GM23338 (cell line): ENCODE data around the gene SLC35F1. TPM values are rescaled to one million over a fixed set of nuclear protein-coding genes. Genes with fewer than 3 reads are reported as not detected.

Experiments used
- ATAC-seq: fragments of 200-7000 bp; cut with Tn5 transposase; 3 replicates; pipeline ENCODE4 v1.9.1; 2020
- DNase-seq: peaks from one replicate; pipeline ENCODE4 v3.0.0-alpha.2; 2015; ENCODE audit warnings: low spot score
- H2AFZ ChIP-seq: fragments of 200-600 bp; sonication (generic); 2 replicates; pipeline ENCODE4 v1.8.0; 2016; ENCODE audit warnings: antibody characterized with exemption, mild to moderate bottlenecking, moderate library complexity
- H3F3A ChIP-seq: fragments of 200-600 bp; sonication (generic); replicated peaks from 2 replicates; pipeline ENCODE4 v1.8.0; 2017; ENCODE audit warnings: antibody characterized with exemption, mixed run types, low read depth
- H3K27ac ChIP-seq: fragments of 200-600 bp; sonication (generic); 2 replicates; pipeline ENCODE4 v1.6.1; 2016; ENCODE audit warnings: low read depth
- H3K27me3 ChIP-seq: fragments of 200-600 bp; sonication (generic); 2 replicates; pipeline ENCODE4 v1.8.0; 2016; ENCODE audit warnings: mild to moderate bottlenecking, mixed run types, moderate library complexity; ENCODE audit not compliant: insufficient read depth
- H3K36me3 ChIP-seq: fragments of 200-600 bp; sonication (generic); 2 replicates; pipeline ENCODE4 v1.8.0; 2016; ENCODE audit warnings: mild to moderate bottlenecking; ENCODE audit not compliant: insufficient read depth
- H3K4me1 ChIP-seq: fragments of 200-600 bp; sonication (generic); 2 replicates; pipeline ENCODE4 v1.8.0; 2016; ENCODE audit warnings: mild to moderate bottlenecking, moderate library complexity; ENCODE audit not compliant: insufficient read depth
- H3K4me2 ChIP-seq: fragments of 200-600 bp; sonication (generic); 2 replicates; pipeline ENCODE4 v1.7.1; 2017; ENCODE audit warnings: mixed run types
- H3K4me3 ChIP-seq: fragments of 200-600 bp; sonication (generic); 2 replicates; pipeline ENCODE4 v1.6.1; 2016; ENCODE audit warnings: mixed run types
- H3K79me2 ChIP-seq: fragments of 200-600 bp; sonication (generic); replicated peaks from 2 replicates; pipeline ENCODE4 v1.8.0; 2017; ENCODE audit warnings: mild to moderate bottlenecking; ENCODE audit not compliant: insufficient read depth
- H3K9me2 ChIP-seq: fragments of 200-600 bp; sonication (generic); 2 replicates; pipeline ENCODE4 v1.8.0; 2017; ENCODE audit not compliant: insufficient read depth
- H4K20me1 ChIP-seq: fragments of 200-600 bp; sonication (generic); replicated peaks from 2 replicates; pipeline ENCODE4 v1.8.0; 2017; ENCODE audit warnings: mild to moderate bottlenecking; ENCODE audit not compliant: insufficient read depth
- H3K27ac Mint-ChIP-seq: 2 replicates; pipeline ENCODE4 v1.8.0; 2020; ENCODE audit warnings: inconsistent platforms, mild to moderate bottlenecking, moderate library complexity, mixed read lengths
- H3K27me3 Mint-ChIP-seq: 3 replicates; pipeline ENCODE4 v1.8.0; 2022; ENCODE audit warnings: low read depth, mild to moderate bottlenecking, moderate library complexity, mixed read lengths, inconsistent platforms; ENCODE audit not compliant: insufficient read depth, poor library complexity
- H3K36me3 Mint-ChIP-seq: 3 replicates; pipeline ENCODE4 v1.8.0; 2021; ENCODE audit warnings: low read depth, mild to moderate bottlenecking, inconsistent platforms, moderate library complexity, mixed read lengths
- H3K4me1 Mint-ChIP-seq: 3 replicates; pipeline ENCODE4 v1.8.0; 2020; ENCODE audit warnings: mild to moderate bottlenecking, inconsistent platforms, mixed read lengths
- H3K4me3 Mint-ChIP-seq: 3 replicates; pipeline ENCODE4 v1.8.0; 2021; ENCODE audit warnings: moderate library complexity, mild to moderate bottlenecking, inconsistent platforms, mixed read lengths
- H3K9me3 Mint-ChIP-seq: 3 replicates; pipeline ENCODE4 v1.8.0; 2020; ENCODE audit warnings: moderate library complexity, mild to moderate bottlenecking, inconsistent platforms, mixed read lengths
- CREB1 ChIP-seq: fragments of 250-450 bp; sonication (Bioruptor Pico); IDR thresholded peaks from 2 replicates; pipeline ENCODE4 v1.5.0; 2020; ENCODE audit warnings: low read depth, mild to moderate bottlenecking, moderate library complexity
- CTCF ChIP-seq, 2 experiments: fragments of 200-600 bp in 1 of 2; sonication (generic) in 1 of 2; conservative IDR thresholded peaks; 2 replicates each; pipeline versions ENCODE4 v1.5.1 to v1.6.1; 2016 to 2017; ENCODE audit warnings: antibody characterized with exemption in 2 of 2, low read depth in 2 of 2, mild to moderate bottlenecking in 2 of 2, moderate library complexity in 1 of 2
- ETS1 ChIP-seq: IDR thresholded peaks from 2 replicates; pipeline ENCODE4 v1.6.1; 2016; ENCODE audit warnings: antibody characterized with exemption
- EZH2 ChIP-seq: fragments of 200-600 bp; sonication (generic); IDR thresholded peaks from one replicate; pipeline ENCODE4 v1.8.0; 2017; ENCODE audit warnings: antibody characterized with exemption, mild to moderate bottlenecking, low read depth; ENCODE audit not compliant: unreplicated experiment
- EZH2phosphoT487 ChIP-seq: fragments of 200-600 bp; sonication (generic); IDR thresholded peaks from one replicate; pipeline ENCODE4 v1.8.1; 2018; ENCODE audit warnings: antibody characterized with exemption; ENCODE audit not compliant: unreplicated experiment
- JUNB ChIP-seq: IDR thresholded peaks from one replicate; pipeline ENCODE4 v1.6.1; 2016; ENCODE audit warnings: antibody characterized with exemption; ENCODE audit not compliant: unreplicated experiment
- NANOG ChIP-seq: IDR thresholded peaks from 2 replicates; pipeline ENCODE4 v1.6.1; 2016; ENCODE audit warnings: antibody characterized with exemption, borderline replicate concordance
- POLR2AphosphoS5 ChIP-seq: IDR thresholded peaks from 2 replicates; pipeline ENCODE4 v1.6.1; 2016; ENCODE audit warnings: antibody characterized with exemption, low read depth
- REST ChIP-seq: IDR thresholded peaks from one replicate; pipeline ENCODE4 v1.6.1; 2018; ENCODE audit warnings: antibody characterized with exemption; ENCODE audit not compliant: unreplicated experiment
- STAT1 ChIP-seq: IDR thresholded peaks from one replicate; pipeline ENCODE4 v1.6.1; 2016; ENCODE audit warnings: antibody characterized with exemption; ENCODE audit not compliant: unreplicated experiment
- ZNF114 ChIP-seq: fragments of 250-450 bp; sonication (Bioruptor Pico); IDR thresholded peaks from 2 replicates; pipeline ENCODE4 v1.5.0; 2020; ENCODE audit warnings: mild to moderate bottlenecking, moderate library complexity
- ZNF331 ChIP-seq: fragments of 250-450 bp; sonication (Bioruptor Pico); IDR thresholded peaks from 2 replicates; pipeline ENCODE4 v1.5.0; 2020; ENCODE audit warnings: low read depth, mild to moderate bottlenecking, moderate library complexity
- ZNF462 ChIP-seq: fragments of 250-450 bp; sonication (Bioruptor Pico); IDR thresholded peaks from 2 replicates; pipeline ENCODE4 v1.5.0; 2020; ENCODE audit warnings: mild to moderate bottlenecking, moderate library complexity
- polyA plus RNA-seq: library from polyadenylated mRNA; unstranded; fragments of >200 nt; fragmentation: Nextera tagmentation; extraction: Ambion mirVana; gene quantifications from 2 replicates; pipeline ENCODE4 v1.2.1, GENCODE V29; 2016
- total RNA-seq: library from RNA; depleted of rRNA; stranded (reverse); fragments of >200 nt; shearing (Covaris generic); gene quantifications from 2 replicates; pipeline ENCODE4 v1.2.3, GENCODE V29; 2014

Gene SLC35F1
- total and polyA plus RNA-seq, 2 experiments from 2014 or later = 3.0 to 10.3 TPM

GRCh38 chr6:118305081-118305480 lies 398.0 kb downstream of the SLC35F1 start:
- DNase-seq (no peak), ATAC-seq (no peak)
- no peaks in the 10 kb centered on the region for H3K27me3 ChIP-seq
- H3K27me3 Mint-ChIP-seq = no peaks in the 10 kb centered on the region
- no peak overlapping the region; the same call in 1 of the 2 replicates for H3K27ac Mint-ChIP-seq
- no peak overlapping the region for H3K4me3 Mint-ChIP-seq
- H3K79me2 ChIP-seq = no peaks in the 10 kb centered on the region
- TF ChIP-seq ZNF462 = no peak
- no peak for TF ChIP-seq CREB1
- TF ChIP-seq REST = no peak
- TF ChIP-seq JUNB = no peak
- no peak for TF ChIP-seq CTCF (conservative IDR thresholded peaks at IDR 0.05; ENCODE audit: low read depth in 2 of 2)
- no peak for TF ChIP-seq STAT1
- no peak for TF ChIP-seq ZNF331 (CRISPR knock-in tag)
- no peak for TF ChIP-seq ETS1
- TF ChIP-seq POLR2AphosphoS5 = no peak
- TF ChIP-seq EZH2phosphoT487 = no peak
- TF ChIP-seq ZNF114 (CRISPR knock-in tag) = no peak
- no peak for TF ChIP-seq NANOG
- no peak for TF ChIP-seq EZH2
- no peaks in the 10 kb centered on the region for H3F3A ChIP-seq
- H3K36me3 Mint-ChIP-seq = peaks cover 3% of the 10 kb centered on the region; the same call in 2 of the 3 replicates
- H3K36me3 ChIP-seq = no peaks in the 10 kb centered on the region
- no peaks in the 10 kb centered on the region for H3K9me2 ChIP-seq
- no peak overlapping the region for H3K27ac ChIP-seq
- H3K4me3 ChIP-seq = no peak overlapping the region
- H3K4me1 ChIP-seq = peaks cover 13% of the 10 kb centered on the region
- no peaks in the 10 kb centered on the region for H3K9me3 Mint-ChIP-seq
- H3K4me1 Mint-ChIP-seq = peaks cover 20% of the 10 kb centered on the region
- no peaks in the 10 kb centered on the region for H4K20me1 ChIP-seq
- no peak overlapping the region for H2AFZ ChIP-seq
- H3K4me2 ChIP-seq = no peak overlapping the region
